ENCODE data around the gene UBE2E2.

Gene UBE2E2

DNA sequence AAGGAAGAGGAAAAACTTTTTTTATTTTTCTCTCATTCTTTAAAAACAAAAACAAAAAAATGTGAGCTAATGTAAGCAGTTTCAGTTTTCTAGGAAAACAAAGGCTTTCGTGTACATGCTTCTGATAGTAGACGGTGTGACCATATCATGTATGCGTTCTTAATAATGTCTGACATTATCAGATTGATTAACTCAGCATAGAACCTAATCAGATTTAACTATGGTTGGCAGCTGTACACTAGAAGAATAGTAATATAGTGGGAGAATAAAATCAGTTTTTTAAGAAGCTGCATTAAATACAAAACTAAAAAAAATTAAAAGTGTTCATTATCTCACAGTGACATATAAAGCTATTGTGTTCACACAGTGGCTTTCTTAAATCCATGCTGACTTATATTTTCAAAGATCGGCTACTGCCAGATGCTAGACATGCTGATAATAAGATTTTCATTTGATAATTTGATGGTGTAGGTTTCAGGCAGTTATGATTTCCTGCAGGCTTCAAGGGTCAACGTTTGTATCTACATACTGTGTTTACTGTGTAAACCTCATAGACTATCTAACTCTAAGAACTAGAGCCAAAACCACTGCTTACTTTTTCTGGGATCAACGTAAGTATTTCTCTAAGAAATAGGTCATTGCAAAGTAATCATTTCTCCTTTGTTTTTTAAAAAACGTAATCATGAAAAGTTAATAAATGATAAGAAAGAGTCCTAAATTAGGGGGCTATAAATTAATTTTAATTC lies 74.0 kb downstream of the UBE2E2 start:
- no peak for DNase-seq (ENCODE audit: low read depth in 2 of 2)

DNA sequence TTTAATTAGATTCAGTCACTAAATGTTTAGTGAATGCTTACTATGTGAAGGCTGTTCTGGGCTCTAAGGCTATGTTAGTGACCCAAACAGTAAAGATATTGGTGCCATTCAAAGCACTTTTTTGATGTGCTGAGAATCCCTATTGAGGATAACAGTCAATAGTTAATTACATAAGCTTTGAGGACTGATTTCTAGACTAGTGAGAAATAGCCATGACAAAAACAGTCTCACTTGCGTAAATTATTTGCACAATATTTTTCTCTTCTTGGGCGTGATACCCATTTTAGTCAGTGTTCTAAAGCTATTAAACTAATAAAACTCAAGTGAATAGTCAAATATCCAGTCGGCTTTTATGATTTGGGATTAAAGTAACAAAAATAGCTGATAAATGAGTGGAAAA lies 74.6 kb downstream of the UBE2E2 start:
- no peak for DNase-seq (ENCODE audit: low read depth in 2 of 2)

DNA sequence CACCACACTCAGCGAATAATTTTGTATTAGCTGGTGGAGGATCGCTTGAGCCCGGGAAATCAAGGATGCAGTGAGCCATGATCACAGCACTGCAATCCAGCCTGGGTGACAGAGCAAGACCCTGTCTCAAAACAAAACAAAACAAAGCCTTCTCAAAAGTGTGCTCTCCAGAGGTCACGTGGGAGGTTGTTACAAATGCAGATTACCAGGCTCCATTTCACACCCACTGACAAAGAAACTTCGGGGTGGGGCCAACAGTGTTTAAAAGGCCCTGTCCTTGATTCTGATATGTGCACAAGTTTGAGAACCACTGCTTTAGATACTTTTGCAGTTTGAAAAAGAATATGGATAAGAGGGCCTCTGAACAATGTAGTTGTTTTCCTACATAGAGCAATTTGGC lies 80.5 kb downstream of the UBE2E2 start:
- DNase-seq (ENCODE audit: low read depth in 2 of 2): no peak

DNA sequence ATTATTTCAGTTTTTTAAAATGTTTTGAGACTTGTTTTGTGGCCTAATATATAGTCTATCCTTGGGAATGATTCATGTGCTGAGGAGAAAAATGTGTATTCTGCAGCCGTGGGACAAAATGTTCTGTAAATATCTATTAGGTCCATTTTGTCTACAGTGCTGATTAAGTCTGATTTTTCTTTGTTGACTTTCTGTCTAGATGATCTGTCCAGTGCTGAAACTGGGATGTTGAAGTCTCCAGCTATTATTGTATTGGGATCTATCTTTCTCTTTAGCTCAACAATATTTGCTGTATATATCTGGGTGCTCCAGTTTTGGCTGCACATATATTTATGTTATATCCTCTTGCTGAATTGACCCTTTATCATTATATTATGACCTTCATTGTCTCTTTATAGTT lies 85.2 kb downstream of the UBE2E2 start:
- DNase-seq (ENCODE audit: low read depth in 2 of 2): no peak

DNA sequence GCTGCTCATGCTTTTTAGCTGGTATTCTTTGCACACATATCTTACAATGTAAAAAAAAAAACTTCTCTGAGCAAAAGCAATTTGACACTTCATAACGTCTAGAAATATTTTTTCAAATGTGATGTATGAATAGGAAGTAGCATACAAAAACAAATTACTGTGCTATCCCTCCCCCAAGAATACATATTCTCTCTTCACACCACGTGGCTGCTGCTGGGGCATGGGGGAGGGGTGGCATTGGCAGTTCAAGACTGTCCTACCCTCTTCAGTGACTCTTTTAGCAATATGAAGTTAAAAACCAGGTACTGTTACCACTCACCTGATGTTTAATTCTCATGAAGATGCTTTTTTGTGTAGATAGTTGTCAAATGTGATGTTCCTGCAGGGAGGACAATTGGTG lies 85.6 kb downstream of the UBE2E2 start:
- DNase-seq (ENCODE audit: low read depth in 2 of 2): no peak

DNA sequence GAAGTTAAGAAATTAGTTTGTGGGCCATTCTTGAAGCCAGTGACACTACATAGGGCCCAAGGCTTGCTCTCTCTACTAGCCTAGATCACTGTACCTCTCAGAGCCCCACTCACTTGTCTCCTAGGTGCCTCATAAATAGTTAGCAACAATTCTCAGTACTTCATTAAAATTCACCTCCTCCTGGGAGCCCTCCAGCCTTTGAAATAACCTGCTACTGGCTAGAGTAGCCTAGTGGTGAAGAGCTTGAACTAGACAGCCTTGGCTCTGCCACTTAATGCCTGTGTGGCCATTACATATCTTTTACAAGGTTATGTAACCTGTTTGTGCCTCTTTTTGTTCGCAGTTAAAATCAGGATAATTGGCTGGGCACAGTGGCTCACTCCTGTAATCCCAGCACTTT lies 89.3 kb downstream of the UBE2E2 start:
- no peak for DNase-seq (ENCODE audit: low read depth in 2 of 2)

DNA sequence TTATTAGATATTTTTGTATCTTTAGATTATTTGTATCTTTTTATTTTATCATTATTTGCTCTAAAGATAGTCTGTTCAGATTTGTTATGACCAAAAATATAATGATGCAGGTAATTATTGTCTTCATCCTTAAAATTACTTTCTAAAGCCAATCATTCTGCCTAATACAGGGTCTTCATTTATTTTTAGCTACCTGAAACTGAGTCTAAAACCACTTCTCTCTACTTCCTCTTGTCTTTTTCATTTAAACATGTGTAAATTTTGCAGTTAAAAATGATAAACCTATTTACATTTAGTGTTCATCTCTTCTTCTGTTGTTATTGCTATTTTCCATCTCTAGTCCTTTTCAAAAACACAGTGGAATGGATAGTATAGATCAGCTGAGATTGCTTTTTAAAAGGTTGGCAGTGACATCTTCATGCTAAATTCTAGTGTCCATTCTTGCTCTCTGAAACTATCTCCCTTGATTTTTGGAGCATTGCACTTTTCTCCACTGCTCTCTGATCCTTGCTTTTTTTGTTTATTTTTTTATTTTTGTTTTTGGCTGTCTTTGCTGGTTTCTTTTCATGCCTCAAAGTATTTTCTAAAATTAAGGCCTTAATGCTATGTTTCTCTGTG lies 91.8 kb downstream of the UBE2E2 start:
- DNase-seq (ENCODE audit: low read depth in 2 of 2): no peak

DNA sequence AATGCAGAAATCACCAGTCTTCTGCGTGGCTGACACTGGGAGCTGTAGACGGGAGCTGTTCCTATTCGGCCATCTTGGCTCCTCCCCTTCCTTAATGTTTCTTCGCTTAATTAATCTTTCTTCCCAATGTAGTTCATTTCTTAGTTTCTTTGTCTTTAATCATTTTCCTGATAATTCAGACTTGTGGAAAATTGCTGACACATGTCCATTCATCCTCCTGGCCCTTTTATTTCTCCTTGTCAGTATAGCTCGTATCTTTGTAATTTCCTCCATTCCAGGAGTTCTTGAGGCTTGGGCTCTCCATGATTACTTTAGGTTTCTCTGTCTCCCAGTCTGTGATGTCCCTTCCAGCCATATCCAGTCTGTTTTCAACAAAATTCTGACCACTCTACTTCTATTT lies 98.7 kb downstream of the UBE2E2 start:
- no peak for DNase-seq (ENCODE audit: low read depth in 2 of 2)

DNA sequence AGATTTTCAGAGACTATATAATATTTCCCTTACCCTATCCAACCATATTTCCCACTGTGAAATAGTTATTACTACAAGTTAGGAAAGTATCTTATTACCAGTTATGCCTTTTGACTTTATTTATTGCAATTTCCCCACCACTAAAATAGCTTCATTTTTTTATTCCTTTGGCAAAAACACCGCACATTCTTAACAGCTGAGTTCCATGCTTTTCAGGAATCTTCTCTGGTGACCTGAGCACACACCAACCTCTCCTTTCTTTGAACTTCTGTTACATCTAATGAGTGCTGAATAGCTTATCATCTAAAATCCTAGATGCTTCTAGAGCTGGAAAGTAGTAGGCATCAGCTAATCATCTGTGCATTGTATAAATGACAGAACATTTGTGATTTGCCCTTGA lies 99.1 kb downstream of the UBE2E2 start:
- DNase-seq (ENCODE audit: low read depth in 2 of 2): no peak

DNA sequence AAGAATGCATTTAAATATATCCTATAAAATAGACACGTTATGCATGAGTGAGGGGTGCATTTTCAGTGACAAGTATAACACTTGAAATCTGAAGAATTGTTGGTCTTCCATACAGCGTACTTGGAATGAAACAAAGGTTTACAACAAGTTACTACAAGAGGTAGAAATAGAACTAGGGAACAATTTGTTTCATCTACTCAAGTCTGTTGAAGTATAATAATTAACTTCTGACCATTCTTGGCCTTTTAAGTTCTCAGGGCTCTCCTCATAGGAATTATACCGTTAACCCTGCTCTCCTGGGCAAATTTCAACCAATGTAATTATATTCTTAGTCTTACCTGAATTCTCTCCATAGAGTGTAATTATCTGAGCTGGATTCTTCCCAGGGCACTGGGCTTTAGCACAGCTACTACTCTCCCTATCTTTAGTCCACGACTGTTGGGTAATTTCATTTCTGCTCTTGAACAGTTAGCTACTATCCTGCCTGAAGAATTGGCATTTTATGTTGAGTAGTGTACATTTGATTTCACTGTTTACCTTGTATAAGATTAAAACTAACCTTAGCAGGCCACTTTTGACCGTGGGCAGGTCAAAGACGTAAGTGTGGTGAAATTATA lies 100.6 kb downstream of the UBE2E2 start:
- DNase-seq (ENCODE audit: low read depth in 2 of 2): no peak

DNA sequence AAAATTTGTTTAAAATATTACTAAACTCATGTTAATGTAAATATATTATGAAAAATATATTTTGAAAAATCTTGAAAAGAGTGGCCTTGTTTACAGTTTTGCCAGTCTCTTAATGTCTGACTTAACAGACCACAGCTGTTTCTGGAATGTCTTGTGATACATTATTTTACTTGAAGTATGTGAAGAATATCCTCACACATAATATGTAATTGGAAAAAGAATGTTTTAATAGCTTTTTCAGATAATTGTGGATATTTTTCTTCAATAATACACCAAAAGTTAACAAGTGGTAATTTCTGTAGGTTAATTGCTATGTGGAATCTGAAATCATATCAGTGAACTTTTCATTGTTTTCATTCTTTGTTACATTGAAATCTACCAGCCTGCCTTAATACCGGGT lies 101.3 kb downstream of the UBE2E2 start:
- no peak for DNase-seq (ENCODE audit: low read depth in 2 of 2)

DNA sequence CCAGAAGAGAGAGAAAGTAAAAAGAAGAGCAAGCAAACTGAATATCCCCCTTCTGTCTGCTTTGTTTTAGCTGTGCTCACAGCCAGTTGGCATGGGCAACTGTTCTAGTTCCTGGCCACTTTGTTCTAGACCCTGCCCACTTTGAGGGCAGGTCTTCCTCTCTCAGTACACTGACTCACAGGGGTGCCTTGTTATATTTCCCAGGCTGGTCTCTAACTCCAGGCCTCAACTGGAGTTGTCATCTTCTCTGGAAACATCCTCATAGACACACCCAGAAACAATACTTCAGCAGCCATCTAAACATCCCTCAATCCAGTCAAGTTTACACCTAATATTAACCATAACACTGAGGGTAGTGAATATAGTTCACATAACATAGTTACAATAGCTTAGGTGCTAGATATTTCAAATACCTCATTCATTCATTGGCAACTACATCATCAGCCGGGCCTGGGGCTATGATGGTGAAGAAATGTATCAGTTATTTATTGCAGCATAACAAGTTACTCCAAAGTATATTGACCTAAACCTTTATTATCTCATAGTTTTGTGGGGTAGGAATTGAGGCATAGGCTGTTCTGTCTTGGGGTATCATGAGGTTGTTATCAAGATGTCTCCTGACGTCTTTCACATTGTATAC lies 106.0 kb downstream of the UBE2E2 start:
- no peak for DNase-seq (ENCODE audit: low read depth in 2 of 2)

DNA sequence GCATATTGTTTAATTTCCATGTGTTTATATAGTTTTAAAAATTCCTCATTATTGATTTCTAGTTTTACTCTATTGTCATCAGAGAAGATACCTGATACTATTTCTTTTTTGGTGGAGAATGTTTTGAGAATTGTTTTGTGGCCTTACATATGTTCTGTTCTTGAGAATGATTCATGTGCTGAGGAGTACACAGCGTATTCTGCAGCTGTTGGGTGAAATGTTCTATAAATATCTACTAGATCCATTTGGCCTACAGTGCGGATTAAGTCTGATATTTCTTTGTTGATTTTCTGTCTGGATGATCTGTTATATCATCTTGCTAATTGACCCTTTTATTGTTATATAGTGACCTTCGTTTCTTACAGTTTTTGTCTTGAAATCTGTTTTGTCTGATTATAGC lies 109.7 kb downstream of the UBE2E2 start:
- no peak for DNase-seq (ENCODE audit: low read depth in 2 of 2)

DNA sequence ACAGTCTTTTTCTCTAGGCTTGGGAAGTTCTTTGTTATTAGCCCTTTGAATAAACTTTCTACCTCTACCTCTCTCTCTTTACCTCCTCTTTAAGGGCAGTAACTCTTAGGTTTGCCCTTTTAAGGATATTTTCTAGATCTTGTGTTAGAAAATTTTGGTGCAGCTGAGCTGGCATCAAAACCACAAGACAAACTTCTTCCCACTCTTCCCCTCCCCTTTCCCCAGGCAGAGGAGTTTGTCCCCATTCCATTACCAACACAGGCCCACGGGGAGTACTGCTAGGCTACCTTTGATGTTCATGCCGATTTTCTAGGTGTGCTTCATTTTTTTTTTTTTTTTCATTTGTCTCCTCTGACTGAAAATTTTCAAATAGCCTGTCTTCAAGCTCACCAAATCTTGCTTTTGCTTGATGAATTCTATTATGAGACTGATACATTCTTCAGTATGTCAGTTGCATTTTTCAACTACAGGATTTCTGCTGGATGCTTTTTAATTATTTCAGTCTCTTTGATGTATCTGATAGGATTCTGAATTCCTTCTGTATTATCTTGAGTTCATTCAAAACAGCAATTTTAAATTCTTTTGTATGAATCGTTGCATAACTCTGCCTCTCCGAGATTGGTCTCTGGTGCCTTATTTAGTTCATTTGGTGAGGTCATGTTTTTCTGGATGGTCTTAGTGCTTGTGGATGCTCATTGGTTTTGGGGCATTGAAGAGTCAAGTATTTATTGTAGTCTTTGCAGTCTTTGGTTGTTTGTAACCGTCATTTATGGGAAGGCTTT lies 112.0 kb downstream of the UBE2E2 start:
- DNase-seq (ENCODE audit: low read depth in 2 of 2): no peak

DNA sequence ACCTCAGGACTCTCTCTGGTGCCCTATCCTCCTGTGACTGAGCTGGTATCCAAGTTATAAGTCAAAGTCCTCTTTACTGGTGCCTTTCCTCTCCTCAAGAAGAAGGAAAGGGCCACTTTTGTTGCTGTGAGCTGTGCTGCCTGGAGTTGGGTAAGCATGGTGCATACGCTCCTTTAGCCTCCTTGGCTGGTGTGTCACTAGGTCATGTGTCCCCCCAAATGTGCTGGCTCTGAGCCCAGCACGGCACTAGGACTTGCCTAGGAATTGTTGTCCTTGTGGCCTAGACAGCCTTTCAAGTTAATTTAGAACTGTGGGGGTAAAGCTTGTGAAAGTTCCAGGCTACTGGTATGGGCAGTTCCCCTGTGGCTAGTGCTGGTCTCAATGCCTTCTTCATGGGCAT lies 113.8 kb downstream of the UBE2E2 start:
- DNase-seq (ENCODE audit: low read depth in 2 of 2): no peak

DNA sequence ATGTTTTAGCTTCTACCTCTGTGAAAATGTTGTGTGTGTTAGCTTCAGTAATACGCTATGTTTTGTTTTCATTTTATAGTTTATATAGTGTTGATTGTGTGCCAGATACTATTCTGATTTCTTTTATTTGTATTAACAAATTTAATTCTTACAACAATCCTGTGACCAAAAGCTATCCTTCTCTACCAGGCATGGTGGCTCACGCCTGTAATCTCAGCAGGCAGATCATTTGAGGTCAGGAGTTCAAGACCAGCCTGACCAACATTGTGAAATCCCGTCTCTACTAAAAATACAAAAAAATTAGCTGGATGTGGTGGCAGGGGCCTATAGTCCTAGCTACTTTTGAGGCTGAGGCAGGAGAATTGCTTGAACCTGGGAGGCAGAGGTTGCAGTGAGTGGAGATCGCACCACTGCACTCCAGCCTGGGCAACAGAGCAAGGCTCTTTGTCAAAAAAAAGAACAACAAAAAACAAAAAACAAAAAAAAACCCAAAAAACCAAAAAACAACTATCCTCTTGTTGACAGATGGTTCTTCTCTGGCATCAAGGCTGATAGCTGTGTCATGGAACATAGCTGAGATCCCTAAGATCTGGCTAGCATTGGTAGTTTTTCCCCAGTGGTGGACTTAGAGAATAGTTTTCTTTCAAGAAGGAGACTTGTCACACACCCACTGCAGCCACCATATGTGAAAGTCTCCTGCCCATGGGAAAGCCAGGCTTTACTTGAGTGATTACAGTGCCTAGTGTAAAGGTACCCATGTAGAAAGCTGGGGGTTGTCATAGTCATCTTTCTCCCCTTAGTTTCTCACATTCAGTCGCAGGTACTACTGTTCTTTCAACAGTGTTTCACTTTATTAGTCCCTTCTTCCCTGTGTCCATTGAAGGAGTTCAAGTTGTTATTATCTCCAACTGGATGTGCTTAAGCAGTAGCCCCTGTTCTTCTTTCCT lies 116.5 kb downstream of the UBE2E2 start:
- no peak for DNase-seq (ENCODE audit: low read depth in 2 of 2)

DNA sequence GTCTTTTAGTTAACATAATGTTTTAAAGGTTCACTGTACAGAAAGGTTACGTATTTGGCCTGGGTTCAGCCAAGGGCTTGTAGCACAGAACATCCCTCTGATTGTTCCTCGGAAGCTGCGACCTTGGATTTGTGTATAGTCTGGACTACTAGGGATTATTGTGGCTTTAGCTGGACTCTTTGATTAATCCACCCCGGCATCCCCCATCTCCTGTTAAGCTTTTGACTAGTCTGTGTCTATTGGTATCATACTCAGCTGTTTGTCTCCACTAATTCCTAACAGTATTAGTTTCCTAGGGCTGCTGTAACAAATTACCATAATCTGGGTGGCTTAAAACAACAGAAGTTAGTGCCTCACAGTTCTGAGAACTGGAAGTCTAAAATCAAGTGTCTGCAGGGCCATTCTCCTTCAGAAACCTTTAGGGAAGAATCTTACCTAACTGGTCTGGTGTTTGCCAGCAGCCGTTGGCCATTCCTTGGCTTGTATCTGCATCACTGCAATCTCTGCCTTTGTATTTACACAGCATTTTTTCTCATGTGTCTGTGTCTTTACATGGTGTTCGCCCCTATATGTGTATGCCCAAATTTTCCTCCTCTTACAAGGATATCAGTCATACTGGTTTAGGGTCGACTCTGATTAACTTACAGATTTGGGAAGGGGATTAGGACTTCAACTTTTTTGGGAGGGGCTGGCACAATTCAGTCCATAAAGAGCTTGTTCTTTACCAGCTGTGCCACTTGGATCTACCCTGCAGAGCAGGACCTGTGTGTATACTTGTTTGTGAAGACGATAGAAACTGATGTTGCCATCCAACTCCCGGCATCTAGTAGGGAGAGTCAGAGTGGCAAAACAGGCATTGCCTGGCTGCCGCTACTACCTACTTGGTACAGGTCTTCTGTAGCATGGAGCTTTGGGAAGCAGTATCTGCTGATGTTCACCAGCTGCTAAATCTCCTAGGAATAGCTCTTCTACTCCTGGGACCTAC lies 117.8 kb downstream of the UBE2E2 start:
- DNase-seq (ENCODE audit: low read depth in 2 of 2): no peak

DNA sequence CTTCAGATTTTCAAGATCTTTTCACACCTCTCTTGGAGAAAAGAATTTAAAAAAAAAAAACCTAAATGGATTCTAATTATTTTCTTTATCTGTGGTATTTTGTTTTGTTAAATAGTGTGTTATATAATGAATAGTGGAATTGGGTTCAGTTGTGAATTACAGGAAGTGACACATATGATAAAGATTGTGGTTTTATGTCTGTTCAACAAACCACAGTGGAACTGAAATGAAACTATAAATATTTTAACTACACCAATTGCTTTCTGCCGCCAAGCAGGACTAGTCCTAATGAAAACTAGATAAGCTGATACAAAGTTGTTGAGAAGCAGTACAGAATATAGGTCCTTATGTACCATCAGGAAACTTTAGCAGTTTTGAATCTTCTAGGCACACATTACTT lies 121.6 kb downstream of the UBE2E2 start:
- DNase-seq (ENCODE audit: low read depth in 2 of 2): no peak

DNA sequence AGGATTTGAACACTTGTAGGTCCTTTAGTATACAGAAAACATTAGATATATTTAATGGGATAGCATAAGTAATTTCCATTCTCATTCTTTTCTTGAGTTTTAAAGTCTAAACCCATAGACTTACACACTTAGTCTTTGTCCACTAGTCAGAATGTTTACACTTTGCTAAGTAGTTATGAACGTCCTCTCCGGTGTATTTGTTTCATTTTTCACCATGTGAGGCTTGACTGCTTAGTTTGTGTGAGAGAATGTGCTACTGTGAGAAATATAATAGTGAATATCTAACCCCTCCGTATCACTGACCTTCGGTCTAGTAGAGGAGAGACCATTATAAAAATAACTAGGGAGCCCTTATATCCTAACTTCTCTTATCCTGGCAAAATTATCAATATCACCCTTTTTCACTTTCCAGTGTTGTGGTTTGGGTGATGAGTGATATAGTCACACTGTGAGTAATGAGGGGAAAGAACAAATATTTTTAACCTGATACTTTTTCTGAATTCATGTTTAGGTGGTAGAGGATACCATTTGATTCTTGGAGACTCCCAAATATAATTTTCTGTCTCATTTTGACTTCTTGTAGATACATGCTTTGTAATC lies 122.4 kb downstream of the UBE2E2 start:
- DNase-seq (ENCODE audit: low read depth in 2 of 2): no peak
